B cell (primary cell): ENCODE measurements around the gene RPS24. TPM values are rescaled to one million over a fixed set of nuclear protein-coding genes. Genes with fewer than 3 reads are reported as not detected.

ENCODE experiments used
- ATAC-seq: fragments of 200-7000 bp; cut with Tn5 transposase; one replicate; pipeline ENCODE4 v1.10.0; 2021; ENCODE audit warnings: low read depth, mild to moderate bottlenecking, moderate number of reproducible peaks, moderate library complexity
- CTCF ChIA-PET: fragments of 350-600 bp; sonication (Branson Sonifier 250); formaldehyde crosslinking; loops from one replicate; lab custom pipeline; 2021; ENCODE audit warnings: antibody characterized with exemption, inconsistent platforms; lab: Charles Lee
- POLR2A ChIA-PET: fragments of 350-600 bp; sonication (Branson Sonifier 250); formaldehyde crosslinking; loops from one replicate; lab custom pipeline; 2021; ENCODE audit warnings: antibody characterized with exemption; lab: Charles Lee
- DNase-seq: peaks from one replicate; pipeline ENCODE4 v3.0.0; 2013
- H2AFZ ChIP-seq: 2 replicates; pipeline ENCODE4 v1.6.1; 2012; ENCODE audit warnings: mild to moderate bottlenecking, low read depth, low read length; ENCODE audit not compliant: insufficient read depth, poor library complexity, severe bottlenecking
- H3K27ac ChIP-seq, 2 donors: 1 replicate in 1 of 2; 2 replicates in 1 of 2; pipeline ENCODE4 v1.5.1; 2012 to 2013; ENCODE audit warnings: low read length in 2 of 2, mild to moderate bottlenecking in 2 of 2, moderate library complexity in 1 of 2
- H3K27me3 ChIP-seq, 4 experiments: fragments of 200-600 bp in 1 of 4; sonication (generic) in 1 of 4; replicated peaks in 1 of 4; 1 replicate in 2 of 4; 2 replicates in 2 of 4; pipeline versions ENCODE4 v1.6.1 to v1.7.0; 2013 to 2016; ENCODE audit warnings: low read length in 3 of 4, mild to moderate bottlenecking in 2 of 4, mixed read lengths in 1 of 4, moderate library complexity in 1 of 4; ENCODE audit not compliant: insufficient read depth in 4 of 4, control insufficient read depth in 3 of 4; ENCODE audit errors: control extremely low read depth in 1 of 4
- H3K36me3 ChIP-seq, 2 experiments: replicated peaks in 1 of 2; 1 replicate in 1 of 2; 2 replicates in 1 of 2; pipeline versions ENCODE4 v1.6.1 to v1.7.1; 2013; ENCODE audit warnings: low read length in 1 of 2; ENCODE audit not compliant: insufficient read depth in 2 of 2, control insufficient read depth in 1 of 2; ENCODE audit errors: control extremely low read depth in 1 of 2, extremely low read depth in 1 of 2
- H3K4me1 ChIP-seq, 2 donors: fragments of 200-600 bp in 1 of 2; sonication (generic) in 1 of 2; 1 replicate in 1 of 2; 2 replicates in 1 of 2; pipeline versions ENCODE4 v1.5.1 to v1.6.1; 2013 to 2017; ENCODE audit warnings: low read length in 2 of 2; ENCODE audit not compliant: control insufficient read depth in 2 of 2, insufficient read depth in 2 of 2
- H3K4me2 ChIP-seq: replicated peaks from 2 replicates; pipeline ENCODE3; 2012; ENCODE audit warnings: mild to moderate bottlenecking, low read depth, low read length; ENCODE audit not compliant: poor library complexity, severe bottlenecking
- H3K4me3 ChIP-seq, 5 experiments: fragments of 200-600 bp in 1 of 5; sonication (generic) in 1 of 5; 1 replicate in 3 of 5; 2 replicates in 2 of 5; pipeline versions ENCODE4 v1.5.1 to v1.7.0; 2011 to 2016; ENCODE audit warnings: low read length in 4 of 5, mild to moderate bottlenecking in 4 of 5, low read depth in 2 of 5, control low read depth in 1 of 5, moderate library complexity in 1 of 5; ENCODE audit not compliant: insufficient read depth in 1 of 5; ENCODE audit errors: control extremely low read depth in 1 of 5, extremely low read depth in 1 of 5
- H3K79me2 ChIP-seq: fragments of 200-600 bp; sonication (generic); one replicate; pipeline ENCODE4 v1.6.0; 2016; ENCODE audit warnings: low read length; ENCODE audit not compliant: control insufficient read depth, insufficient read depth
- H3K9ac ChIP-seq: fragments of 200-600 bp; sonication (generic); 2 replicates; pipeline ENCODE4 v1.6.1; 2017; ENCODE audit warnings: mild to moderate bottlenecking, low read length, moderate library complexity
- H3K9me3 ChIP-seq, 3 donors: one replicate each; pipeline versions ENCODE4 v1.6.1 to v1.7.1; 2013; ENCODE audit warnings: low read length in 2 of 3; ENCODE audit not compliant: control insufficient read depth in 2 of 3, insufficient read depth in 1 of 3; ENCODE audit errors: control extremely low read depth in 1 of 3
- H4K20me1 ChIP-seq: 2 replicates; pipeline ENCODE4 v1.6.0; 2012; ENCODE audit warnings: mild to moderate bottlenecking, low read length; ENCODE audit not compliant: insufficient read depth, control insufficient read depth, poor library complexity, severe bottlenecking
- H3K27ac Mint-ChIP-seq: one replicate; pipeline ENCODE4 v1.8.0; 2021; ENCODE audit warnings: mixed read lengths
- H3K27me3 Mint-ChIP-seq: one replicate; pipeline ENCODE4 v1.8.0; 2021; ENCODE audit warnings: mixed read lengths
- H3K4me1 Mint-ChIP-seq: one replicate; pipeline ENCODE4 v1.8.0; 2021; ENCODE audit warnings: mixed read lengths
- H3K4me3 Mint-ChIP-seq: one replicate; pipeline ENCODE4 v1.8.0; 2021; ENCODE audit warnings: mixed read lengths
- H3K9me3 Mint-ChIP-seq: one replicate; pipeline ENCODE4 v1.8.0; 2022; ENCODE audit warnings: mixed read lengths; ENCODE audit not compliant: insufficient read depth
- EZH2 ChIP-seq: IDR thresholded peaks from 2 replicates; pipeline ENCODE4 v1.6.1; 2012; ENCODE audit warnings: borderline replicate concordance, low read depth, mild to moderate bottlenecking, moderate library complexity, low read length; ENCODE audit not compliant: insufficient read depth, poor library complexity, severe bottlenecking
- WGBS: methylation state at CpG from one replicate; pipeline ENCODE4 v1.1.5; 2013; ENCODE audit warnings: missing lambda C conversion rate; ENCODE audit not compliant: insufficient coverage; 5-methylcytosine and 5-hydroxymethylcytosine counted together
- intact Hi-C: fragments of 100-400 bp; cut with micrococcal nuclease; formaldehyde crosslinking; loops from one replicate; pipeline ENCODE4 v1.10.0; 2022
- polyA plus RNA-seq: library from polyadenylated mRNA; depleted of rRNA; stranded (reverse); fragments of >200 nt; gene quantifications from 2 replicates; pipeline ENCODE4 v1.2.3, GENCODE V29; 2012
- total RNA-seq, 2 donors: library from RNA; stranded (reverse); fragments of 120-200 nt in 1 of 2; gene quantifications; 1 replicate in 1 of 2; 2 replicates in 1 of 2; pipeline versions ENCODE4 v1.2.3 to v1.2.4, GENCODE V29; 2013 to 2022
- TF ChIP-seq, protein P1 (sequence below): fragments of 200-600 bp; IDR thresholded peaks from one replicate; pipeline ENCODE4 v1.8.0; 2022; ENCODE audit warnings: antibody characterized with exemption, mild to moderate bottlenecking

The RPS24 gene
- total and polyA plus RNA-seq, 2 donors (not counting 1 experiment from before 2014, with no cell fraction given) = 1,249 to 2,320 TPM

DNA sequence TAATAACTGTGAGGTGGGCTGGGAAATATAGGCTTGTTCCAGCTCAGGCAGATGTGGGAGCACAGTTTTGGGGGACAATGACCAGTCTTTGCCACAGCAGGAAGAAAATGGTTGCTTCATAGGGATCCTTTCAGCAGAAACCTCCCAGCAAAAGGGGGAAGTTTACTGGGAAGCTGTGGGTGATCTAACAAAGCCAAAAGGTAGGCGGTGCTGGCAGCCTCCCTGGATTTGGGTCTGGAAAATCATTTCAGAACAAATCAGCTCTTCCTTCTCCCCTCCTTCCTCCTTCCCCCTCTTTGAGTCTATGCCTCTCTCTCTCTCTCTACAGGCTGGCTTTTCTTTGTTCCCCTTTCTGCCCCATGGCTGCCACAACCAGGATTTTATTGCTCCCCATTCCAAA is 16.2 kb downstream of the RPS24 start:
- H3K9me3 ChIP-seq = no peaks in the 10 kb centered on the region
- no peaks in the 10 kb centered on the region for H3K36me3 ChIP-seq
- no peak overlapping the region for H3K27ac ChIP-seq
- no peak overlapping the region for H3K4me2 ChIP-seq
- TF ChIP-seq, protein P1, sequence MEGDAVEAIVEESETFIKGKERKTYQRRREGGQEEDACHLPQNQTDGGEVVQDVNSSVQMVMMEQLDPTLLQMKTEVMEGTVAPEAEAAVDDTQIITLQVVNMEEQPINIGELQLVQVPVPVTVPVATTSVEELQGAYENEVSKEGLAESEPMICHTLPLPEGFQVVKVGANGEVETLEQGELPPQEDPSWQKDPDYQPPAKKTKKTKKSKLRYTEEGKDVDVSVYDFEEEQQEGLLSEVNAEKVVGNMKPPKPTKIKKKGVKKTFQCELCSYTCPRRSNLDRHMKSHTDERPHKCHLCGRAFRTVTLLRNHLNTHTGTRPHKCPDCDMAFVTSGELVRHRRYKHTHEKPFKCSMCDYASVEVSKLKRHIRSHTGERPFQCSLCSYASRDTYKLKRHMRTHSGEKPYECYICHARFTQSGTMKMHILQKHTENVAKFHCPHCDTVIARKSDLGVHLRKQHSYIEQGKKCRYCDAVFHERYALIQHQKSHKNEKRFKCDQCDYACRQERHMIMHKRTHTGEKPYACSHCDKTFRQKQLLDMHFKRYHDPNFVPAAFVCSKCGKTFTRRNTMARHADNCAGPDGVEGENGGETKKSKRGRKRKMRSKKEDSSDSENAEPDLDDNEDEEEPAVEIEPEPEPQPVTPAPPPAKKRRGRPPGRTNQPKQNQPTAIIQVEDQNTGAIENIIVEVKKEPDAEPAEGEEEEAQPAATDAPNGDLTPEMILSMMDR = no peak
- TF ChIP-seq EZH2 = no peak
- ATAC-seq = no peak
- DNase-seq = no peak
- CTCF ChIA-PET = interaction anchor here (1.1 to 8.0 kb wide), 4 partner anchors 252 to 1155 kb away, joined by 3 to 148 read pairs (median 9); no protein-coding TSS in a partner anchor
- intact Hi-C loops = loop anchor here (5.0 kb wide), 1 partner anchor 252 kb away; no protein-coding TSS in a partner anchor
- H2AFZ ChIP-seq = no peak overlapping the region
- Mint-ChIP-seq H3K9me3 (no peaks in the 10 kb centered on the region), H3K27me3 (no peaks in the 10 kb centered on the region), H3K4me1 (peaks cover 12% of the 10 kb centered on the region), H3K27ac (no peak overlapping the region), H3K4me3 (no peak overlapping the region)
- POLR2A ChIA-PET = no interaction called here
- H3K9ac ChIP-seq = no peak overlapping the region
- H3K27me3 ChIP-seq = no peaks in the 10 kb centered on the region
- H3K4me1 ChIP-seq = peaks cover 0 to 17% of the 10 kb centered on the region in 2 donors
- no peak overlapping the region for H3K4me3 ChIP-seq
- no peaks in the 10 kb centered on the region for H4K20me1 ChIP-seq
- 100% methylated on average over 1 of the region's 1 CpG for WGBS
- H3K79me2 ChIP-seq = peaks cover 5% of the 10 kb centered on the region

DNA sequence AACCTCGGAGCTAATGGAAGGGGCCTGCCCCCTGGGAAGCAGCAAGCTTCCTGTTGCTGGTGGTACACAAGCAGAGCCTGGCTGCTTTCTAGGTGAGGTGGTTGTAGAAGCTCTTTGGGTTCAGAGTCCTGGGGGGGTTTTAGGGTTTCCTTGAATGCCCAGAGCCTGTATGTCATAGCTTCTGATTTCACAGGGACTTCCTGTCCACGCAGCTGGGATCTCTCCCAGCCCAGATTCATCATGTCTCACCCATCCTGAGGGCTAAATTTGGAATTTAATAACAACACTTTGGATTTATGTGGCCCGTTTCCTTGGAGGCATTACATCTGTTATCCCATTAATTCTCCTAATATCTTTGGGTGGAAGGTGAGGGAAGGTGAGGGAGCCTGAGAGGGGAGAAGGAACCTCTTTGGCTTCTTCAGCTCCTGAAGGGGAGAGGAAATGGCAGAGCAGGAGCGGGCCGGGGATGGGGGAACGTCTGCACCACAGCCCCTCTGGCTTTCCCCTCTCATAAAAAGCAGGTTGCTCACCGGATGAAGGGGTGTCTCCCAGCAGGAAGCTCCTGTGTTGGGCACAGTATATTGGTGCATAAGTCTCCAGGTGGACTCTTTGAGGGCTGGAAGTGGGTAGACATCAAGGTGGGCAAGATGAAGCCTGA is 19.7 kb downstream of the RPS24 start:
- no peak overlapping the region for H3K27ac ChIP-seq
- POLR2A ChIA-PET = interaction anchor here (0.7 kb wide), 1 partner anchor 1278 kb away, joined by 3 read pairs; no protein-coding TSS in a partner anchor
- H3K27me3 Mint-ChIP-seq = no peaks in the 10 kb centered on the region

More for the DNA sequence above, 19.7 kb downstream of the RPS24 start:
- H4K20me1 ChIP-seq = no peaks in the 10 kb centered on the region
- no peaks in the 10 kb centered on the region for H3K4me1 Mint-ChIP-seq
- no peak for ATAC-seq
- H3K9me3 ChIP-seq = no peaks in the 10 kb centered on the region
- no peaks in the 10 kb centered on the region for H3K36me3 ChIP-seq
- intact Hi-C loops = no loop called here
- no peak for DNase-seq
- no peaks in the 10 kb centered on the region for H3K79me2 ChIP-seq
- H3K4me2 ChIP-seq = no peak overlapping the region
- H3K9ac ChIP-seq = no peak overlapping the region
- H3K9me3 Mint-ChIP-seq = no peaks in the 10 kb centered on the region
- CTCF ChIA-PET = interaction anchor here (1.7 kb wide), 1 partner anchor 1143 kb away, joined by 5 read pairs; no protein-coding TSS in a partner anchor
- no peak overlapping the region for H3K4me3 ChIP-seq
- 34% methylated on average over 2 of the region's 7 CpGs for WGBS
- no peak overlapping the region for H3K27ac Mint-ChIP-seq
- TF ChIP-seq, protein P1 = no peak
- TF ChIP-seq EZH2 = no peak
- H3K27me3 ChIP-seq = no peaks in the 10 kb centered on the region
- H3K4me1 ChIP-seq = no peaks in the 10 kb centered on the region
- no peak overlapping the region for H2AFZ ChIP-seq
- H3K4me3 Mint-ChIP-seq = no peak overlapping the region
